Parathyroid adenoma (tissue), 2 donors: ENCODE data around the gene PRG3.

ENCODE experiments used
- H2AFZ ChIP-seq: fragments of 300-600 bp; sonication (generic); one replicate; pipeline ENCODE4 v1.7.0; 2017; ENCODE audit warnings: antibody characterized with exemption, mild to moderate bottlenecking
- H3K27ac ChIP-seq: fragments of 300-600 bp; sonication (generic); one replicate; pipeline ENCODE4 v1.7.0; 2017
- H3K27me3 ChIP-seq: fragments of 300-600 bp; sonication (generic); one replicate; pipeline ENCODE4 v1.7.0; 2017; ENCODE audit warnings: low read length; ENCODE audit not compliant: control insufficient read depth, insufficient read depth
- H3K36me3 ChIP-seq: fragments of 300-600 bp; sonication (generic); one replicate; pipeline ENCODE4 v1.7.0; 2017; ENCODE audit warnings: low read length; ENCODE audit not compliant: control insufficient read depth, insufficient read depth
- H3K4me1 ChIP-seq: fragments of 300-600 bp; sonication (generic); one replicate; pipeline ENCODE4 v1.7.0; 2017; ENCODE audit warnings: control low read depth
- H3K4me2 ChIP-seq: fragments of 300-600 bp; sonication (generic); one replicate; pipeline ENCODE4 v1.7.0; 2017; ENCODE audit warnings: low read length
- H3K4me3 ChIP-seq: fragments of 300-600 bp; sonication (generic); one replicate; pipeline ENCODE4 v1.7.0; 2017; ENCODE audit warnings: low read depth, low read length
- H3K79me2 ChIP-seq: fragments of 300-600 bp; sonication (generic); one replicate; pipeline ENCODE4 v1.7.0; 2017; ENCODE audit warnings: control low read depth
- H3K9ac ChIP-seq: fragments of 300-600 bp; sonication (generic); one replicate; pipeline ENCODE4 v1.7.0; 2017; ENCODE audit warnings: mild to moderate bottlenecking
- H3K9me3 ChIP-seq: fragments of 300-600 bp; sonication (generic); one replicate; pipeline ENCODE4 v1.7.0; 2017; ENCODE audit warnings: low read length; ENCODE audit not compliant: control insufficient read depth
- TF ChIP-seq, protein P1 (sequence below): fragments of 300-600 bp; sonication (generic); IDR thresholded peaks from one replicate; pipeline ENCODE4 v1.7.0; 2017; ENCODE audit warnings: antibody characterized with exemption, mild to moderate bottlenecking
- donor health status: primary hyperparathyroidism.

Gene PRG3

DNA sequence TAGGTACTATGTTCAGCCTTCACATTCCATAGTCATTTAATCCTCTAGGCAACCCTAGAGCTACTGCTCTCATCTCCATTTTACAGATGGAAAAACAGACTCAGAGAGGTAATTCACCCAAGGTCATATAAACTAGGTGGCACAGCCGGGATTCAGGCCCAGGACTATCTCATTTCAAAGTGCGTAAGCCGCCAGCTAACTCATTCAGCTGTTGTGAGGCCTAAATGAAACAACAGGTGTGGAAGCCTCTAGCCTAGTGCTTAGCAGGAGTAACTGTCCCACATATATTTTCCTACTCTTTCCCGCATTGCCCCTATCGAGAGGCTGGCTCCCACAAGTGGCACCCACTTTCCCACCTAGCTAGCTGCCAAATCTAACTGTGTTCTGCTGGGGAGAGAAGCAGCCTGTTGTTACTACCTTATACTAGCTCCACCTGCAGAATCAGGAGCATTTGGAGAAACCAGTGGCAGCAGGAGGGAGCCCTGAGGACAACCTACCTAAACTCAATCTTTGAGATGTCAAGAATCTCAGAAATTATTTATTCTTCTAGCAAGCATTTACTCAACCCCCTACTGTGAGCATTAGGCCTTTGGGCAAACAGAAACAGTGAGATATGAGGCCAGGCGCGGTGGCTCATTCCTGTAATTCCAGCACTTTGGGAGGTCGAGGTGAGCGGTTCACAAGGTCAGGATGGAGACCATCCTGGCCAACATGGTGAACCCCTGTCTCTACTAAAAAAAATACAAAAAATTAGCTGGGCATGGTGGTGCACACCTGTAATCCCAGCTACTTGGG, 20.9 kb downstream of the PRG3 start:
- H3K27ac ChIP-seq: no peak overlapping the region

DNA sequence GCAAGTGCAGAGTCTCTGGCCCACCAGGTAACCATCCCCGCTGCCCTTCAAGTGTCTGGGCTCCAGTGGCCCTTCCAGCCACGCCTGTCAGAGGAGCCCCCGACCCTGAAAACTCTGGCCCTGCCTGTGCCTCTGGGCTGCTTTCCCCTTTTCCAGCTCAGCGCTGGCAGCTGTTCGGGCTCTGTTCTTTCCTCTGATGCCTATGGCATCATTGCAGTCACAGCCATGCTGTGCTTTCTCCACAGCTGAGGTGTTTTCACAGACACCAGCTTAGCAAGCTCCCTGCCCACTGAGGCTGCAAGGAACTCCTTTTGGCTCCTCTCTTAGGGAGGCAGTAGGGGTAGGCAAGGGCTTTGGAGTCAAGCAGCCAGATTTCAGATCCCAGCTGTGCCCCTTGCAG, 21.6 kb downstream of the PRG3 start:
- Histone ChIP-seq H3K9ac (no peak overlapping the region), H3K4me2 (no peak overlapping the region), H3K36me3 (no peaks in the 10 kb centered on the region), H3K79me2 (no peaks in the 10 kb centered on the region), H3K4me1 (peaks cover 2% of the 10 kb centered on the region), H2AFZ (no peak overlapping the region), H3K27ac (no peak overlapping the region), H3K4me3 (no peak overlapping the region), H3K9me3 (no peaks in the 10 kb centered on the region), H3K27me3 (no peaks in the 10 kb centered on the region)
- TF ChIP-seq, protein P1, sequence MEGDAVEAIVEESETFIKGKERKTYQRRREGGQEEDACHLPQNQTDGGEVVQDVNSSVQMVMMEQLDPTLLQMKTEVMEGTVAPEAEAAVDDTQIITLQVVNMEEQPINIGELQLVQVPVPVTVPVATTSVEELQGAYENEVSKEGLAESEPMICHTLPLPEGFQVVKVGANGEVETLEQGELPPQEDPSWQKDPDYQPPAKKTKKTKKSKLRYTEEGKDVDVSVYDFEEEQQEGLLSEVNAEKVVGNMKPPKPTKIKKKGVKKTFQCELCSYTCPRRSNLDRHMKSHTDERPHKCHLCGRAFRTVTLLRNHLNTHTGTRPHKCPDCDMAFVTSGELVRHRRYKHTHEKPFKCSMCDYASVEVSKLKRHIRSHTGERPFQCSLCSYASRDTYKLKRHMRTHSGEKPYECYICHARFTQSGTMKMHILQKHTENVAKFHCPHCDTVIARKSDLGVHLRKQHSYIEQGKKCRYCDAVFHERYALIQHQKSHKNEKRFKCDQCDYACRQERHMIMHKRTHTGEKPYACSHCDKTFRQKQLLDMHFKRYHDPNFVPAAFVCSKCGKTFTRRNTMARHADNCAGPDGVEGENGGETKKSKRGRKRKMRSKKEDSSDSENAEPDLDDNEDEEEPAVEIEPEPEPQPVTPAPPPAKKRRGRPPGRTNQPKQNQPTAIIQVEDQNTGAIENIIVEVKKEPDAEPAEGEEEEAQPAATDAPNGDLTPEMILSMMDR: no peak

More for the DNA sequence above, 20.9 kb downstream of the PRG3 start:
- no peaks in the 10 kb centered on the region for H3K27me3 ChIP-seq
- no peaks in the 10 kb centered on the region for H3K9me3 ChIP-seq
- H3K4me1 ChIP-seq: peaks cover 2% of the 10 kb centered on the region
- no peak overlapping the region for H3K9ac ChIP-seq
- H3K79me2 ChIP-seq: no peaks in the 10 kb centered on the region
- H3K36me3 ChIP-seq: no peaks in the 10 kb centered on the region
- TF ChIP-seq, protein P1: no peak
- H3K4me3 ChIP-seq: no peak overlapping the region
- H3K4me2 ChIP-seq: no peak overlapping the region
- no peak overlapping the region for H2AFZ ChIP-seq

DNA sequence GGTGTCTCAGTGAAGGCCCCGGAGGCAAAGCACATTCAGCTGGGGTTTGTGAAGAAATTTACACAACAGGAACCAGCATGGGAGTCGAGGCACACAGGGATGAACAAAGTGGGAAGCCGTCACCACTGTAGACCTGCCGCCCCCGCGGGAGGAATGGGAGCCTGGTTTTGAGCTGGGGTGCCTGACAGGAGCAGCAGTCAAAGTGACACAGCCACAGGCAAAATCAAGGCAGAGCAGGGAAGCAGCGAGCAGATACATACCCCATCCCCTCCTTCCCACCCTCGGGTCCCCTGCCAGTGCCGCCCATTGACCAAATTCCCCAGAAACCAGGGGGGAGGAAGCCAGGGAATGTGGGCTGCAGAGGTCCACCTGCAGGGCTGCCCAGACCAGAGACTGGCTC, 22.0 kb downstream of the PRG3 start:
- Histone ChIP-seq H3K27me3 (no peaks in the 10 kb centered on the region), H3K27ac (no peak overlapping the region), H3K4me2 (no peak overlapping the region), H2AFZ (no peak overlapping the region), H3K4me3 (no peak overlapping the region), H3K9me3 (no peaks in the 10 kb centered on the region), H3K9ac (no peak overlapping the region), H3K36me3 (no peaks in the 10 kb centered on the region), H3K79me2 (no peaks in the 10 kb centered on the region), H3K4me1 (peaks cover 2% of the 10 kb centered on the region)
- TF ChIP-seq, protein P1: no peak

DNA sequence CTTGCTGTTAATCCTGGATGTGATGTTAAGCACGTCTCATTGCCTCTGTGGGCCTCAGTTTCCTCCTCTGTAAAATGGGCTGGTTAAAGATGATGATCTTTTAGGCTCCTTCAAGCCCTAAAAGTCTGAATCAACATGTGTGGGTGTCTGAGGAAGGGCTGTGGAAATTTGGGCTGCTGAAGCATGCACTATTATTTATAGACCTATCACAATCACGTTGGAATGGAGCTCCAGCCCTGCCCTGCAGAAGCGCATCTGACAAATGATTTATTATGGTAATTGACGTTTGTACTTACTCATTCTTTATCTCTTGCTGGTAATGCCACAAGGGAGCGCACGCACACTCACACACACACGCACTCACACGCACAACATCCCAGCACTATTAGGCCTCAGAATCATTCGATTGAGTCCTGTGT, 22.4 kb downstream of the PRG3 start:
- TF ChIP-seq, protein P1: no peak
- Histone ChIP-seq H2AFZ (no peak overlapping the region), H3K36me3 (no peaks in the 10 kb centered on the region), H3K9ac (no peak overlapping the region), H3K79me2 (no peaks in the 10 kb centered on the region), H3K27ac (no peak overlapping the region), H3K4me2 (no peak overlapping the region), H3K4me3 (no peak overlapping the region), H3K27me3 (no peaks in the 10 kb centered on the region), H3K9me3 (no peaks in the 10 kb centered on the region), H3K4me1 (no peaks in the 10 kb centered on the region)

DNA sequence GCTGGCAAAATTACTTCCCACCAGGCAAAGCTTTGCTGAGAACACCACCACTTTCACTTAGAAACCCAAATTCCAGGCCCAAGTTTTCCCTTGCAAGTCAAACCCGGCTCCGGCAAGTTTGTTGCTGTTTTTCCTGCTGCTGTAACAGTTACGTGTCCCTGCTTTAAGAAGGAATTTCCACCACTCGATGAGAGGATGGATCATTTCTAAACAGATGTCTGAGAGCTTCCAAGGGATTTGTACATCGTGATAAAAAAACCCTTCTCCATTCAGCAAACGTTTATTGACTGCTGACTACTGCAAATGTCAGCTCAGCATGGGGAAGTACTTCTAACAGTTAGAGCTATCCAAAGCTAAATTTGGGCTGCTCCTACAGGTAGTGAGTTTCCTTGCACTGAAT, 23.1 kb downstream of the PRG3 start:
- TF ChIP-seq, protein P1: no peak
- Histone ChIP-seq H3K36me3 (no peaks in the 10 kb centered on the region), H3K79me2 (no peaks in the 10 kb centered on the region), H3K27ac (no peak overlapping the region), H3K9ac (no peak overlapping the region), H3K4me3 (no peak overlapping the region), H3K4me1 (no peaks in the 10 kb centered on the region), H3K9me3 (no peaks in the 10 kb centered on the region), H2AFZ (no peak overlapping the region), H3K27me3 (no peaks in the 10 kb centered on the region), H3K4me2 (no peak overlapping the region)
